Panc1 (cell line): Measurements from ENCODE around the gene FER1L5.

Experiments
- CTCF ChIP-seq: fragments of 450-650 bp; IDR thresholded peaks from 2 replicates; pipeline ENCODE4 v1.5.1; 2017; ENCODE audit warnings: mild to moderate bottlenecking
- SIN3A ChIP-seq: IDR thresholded peaks from 2 replicates; pipeline ENCODE4 v1.6.1; 2012; ENCODE audit warnings: low read depth, mild to moderate bottlenecking, low read length, moderate library complexity, borderline replicate concordance; ENCODE audit not compliant: insufficient read depth
- TCF7L2 ChIP-seq: IDR thresholded peaks from 2 replicates; pipeline ENCODE4 v1.6.1; 2011; ENCODE audit warnings: mild to moderate bottlenecking, low read depth, low read length, inconsistent platforms

- TF ChIP-seq CTCF (no peak), TCF7L2 (no peak), SIN3A (no peak)
Measured at GRCh38 chr2:96679848-96680247, 37.3 kb downstream of the FER1L5 start.
